Fibroblast of lung (primary cell): ENCODE results near the gene TBX4.

ENCODE experiments used
- CTCF ChIP-seq, 2 donors: IDR thresholded peaks in 1 of 2; conservative IDR thresholded peaks in 1 of 2; 1 replicate in 1 of 2; 2 replicates in 1 of 2; pipeline ENCODE4 v1.5.1; 2011 to 2012; ENCODE audit warnings: low read length in 2 of 2, control low read depth in 1 of 2, inconsistent platforms in 1 of 2, low read depth in 1 of 2, mild to moderate bottlenecking in 1 of 2
- EZH2 ChIP-seq: IDR thresholded peaks from 2 replicates; pipeline ENCODE4 v1.5.1; 2012; ENCODE audit warnings: low read length, control low read depth, mild to moderate bottlenecking; ENCODE audit errors: missing control alignments

- no peak for TF ChIP-seq CTCF (conservative IDR thresholded peaks at IDR 0.05 in 1 of 2, IDR thresholded peaks at IDR 0.05 in 1 of 2; ENCODE audit: low read depth in 1 of 2, low read length in 2 of 2)
- TF ChIP-seq EZH2: no peak
Measured at GRCh38 chr17:61461586-61461966, 9.4 kb downstream of the TBX4 start.
